Loucy (cell line): Measurements from ENCODE around the gene TINCR.

Experiments used
- H2AFZ ChIP-seq: fragments of 200-600 bp; sonication (generic); 2 replicates; pipeline ENCODE4 v1.6.0; 2016; ENCODE audit warnings: antibody characterized with exemption, mild to moderate bottlenecking, low read length, moderate library complexity
- H3F3A ChIP-seq: fragments of 200-600 bp; 2 replicates; pipeline ENCODE4 v1.6.0; 2016; ENCODE audit warnings: antibody characterized with exemption, low read depth, mild to moderate bottlenecking
- H3K27me3 ChIP-seq: fragments of 200-600 bp; sonication (generic); 2 replicates; pipeline ENCODE4 v1.6.1; 2014; ENCODE audit warnings: low read length, mild to moderate bottlenecking; ENCODE audit not compliant: insufficient read depth, poor library complexity, severe bottlenecking
- H3K36me3 ChIP-seq: fragments of 200-600 bp; sonication (generic); 2 replicates; pipeline ENCODE4 v1.6.1; 2016; ENCODE audit warnings: low read length; ENCODE audit not compliant: insufficient read depth
- H3K4me1 ChIP-seq: fragments of 200-600 bp; sonication (generic); 2 replicates; pipeline ENCODE4 v1.5.1; 2014; ENCODE audit warnings: low read length, mild to moderate bottlenecking; ENCODE audit not compliant: insufficient read depth, poor library complexity, severe bottlenecking
- H3K4me2 ChIP-seq: fragments of 200-600 bp; sonication (generic); 2 replicates; pipeline ENCODE4 v1.6.0; 2014; ENCODE audit warnings: antibody characterized with exemption, low read length, low read depth, mild to moderate bottlenecking; ENCODE audit not compliant: poor library complexity, severe bottlenecking
- H3K4me3 ChIP-seq: fragments of 200-600 bp; sonication (generic); 2 replicates; pipeline ENCODE4 v1.5.1; 2014; ENCODE audit warnings: low read length, mild to moderate bottlenecking, mixed read lengths; ENCODE audit not compliant: poor library complexity, severe bottlenecking
- H3K79me2 ChIP-seq: fragments of 200-600 bp; sonication (generic); 2 replicates; pipeline ENCODE4 v1.6.1; 2014; ENCODE audit warnings: low read length; ENCODE audit not compliant: insufficient read depth
- H3K9ac ChIP-seq: fragments of 200-600 bp; sonication (generic); 2 replicates; pipeline ENCODE4 v1.6.0; 2014; ENCODE audit warnings: mild to moderate bottlenecking, low read depth, low read length, moderate library complexity; ENCODE audit not compliant: poor library complexity, severe bottlenecking
- H3K9me2 ChIP-seq: fragments of 200-600 bp; sonication (generic); replicated peaks from 2 replicates; pipeline ENCODE4 v1.6.1; 2016; ENCODE audit warnings: low read depth, low read length, mixed read lengths
- H3K9me3 ChIP-seq: fragments of 200-600 bp; sonication (generic); 2 replicates; pipeline ENCODE4 v1.6.1; 2014; ENCODE audit warnings: mild to moderate bottlenecking, antibody characterized with exemption, low read length, low read depth; ENCODE audit not compliant: insufficient read depth
- H4K20me1 ChIP-seq: fragments of 200-600 bp; sonication (generic); 2 replicates; pipeline ENCODE4 v1.6.0; 2014; ENCODE audit warnings: antibody characterized with exemption, low read length, mild to moderate bottlenecking; ENCODE audit not compliant: insufficient read depth, poor library complexity, severe bottlenecking
- EZH2phosphoT487 ChIP-seq: fragments of 200-600 bp; IDR thresholded peaks from 2 replicates; pipeline ENCODE4 v1.6.1; 2018; ENCODE audit warnings: antibody characterized with exemption, mild to moderate bottlenecking, moderate library complexity, borderline replicate concordance
- TF ChIP-seq, protein P1 (sequence below): fragments of 200-600 bp; sonication (generic); conservative IDR thresholded peaks from 2 replicates; pipeline ENCODE4 v1.5.1; 2014; ENCODE audit warnings: mild to moderate bottlenecking, antibody characterized with exemption, low read length

The TINCR gene

GRCh38 chr19:5526691-5527090 is 41.1 kb downstream of the TINCR start:
- TF ChIP-seq, protein P1, sequence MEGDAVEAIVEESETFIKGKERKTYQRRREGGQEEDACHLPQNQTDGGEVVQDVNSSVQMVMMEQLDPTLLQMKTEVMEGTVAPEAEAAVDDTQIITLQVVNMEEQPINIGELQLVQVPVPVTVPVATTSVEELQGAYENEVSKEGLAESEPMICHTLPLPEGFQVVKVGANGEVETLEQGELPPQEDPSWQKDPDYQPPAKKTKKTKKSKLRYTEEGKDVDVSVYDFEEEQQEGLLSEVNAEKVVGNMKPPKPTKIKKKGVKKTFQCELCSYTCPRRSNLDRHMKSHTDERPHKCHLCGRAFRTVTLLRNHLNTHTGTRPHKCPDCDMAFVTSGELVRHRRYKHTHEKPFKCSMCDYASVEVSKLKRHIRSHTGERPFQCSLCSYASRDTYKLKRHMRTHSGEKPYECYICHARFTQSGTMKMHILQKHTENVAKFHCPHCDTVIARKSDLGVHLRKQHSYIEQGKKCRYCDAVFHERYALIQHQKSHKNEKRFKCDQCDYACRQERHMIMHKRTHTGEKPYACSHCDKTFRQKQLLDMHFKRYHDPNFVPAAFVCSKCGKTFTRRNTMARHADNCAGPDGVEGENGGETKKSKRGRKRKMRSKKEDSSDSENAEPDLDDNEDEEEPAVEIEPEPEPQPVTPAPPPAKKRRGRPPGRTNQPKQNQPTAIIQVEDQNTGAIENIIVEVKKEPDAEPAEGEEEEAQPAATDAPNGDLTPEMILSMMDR = no peak
- TF ChIP-seq EZH2phosphoT487 = no peak
- Histone ChIP-seq H3K4me1 (no peaks in the 10 kb centered on the region), H4K20me1 (no peaks in the 10 kb centered on the region), H3K79me2 (no peaks in the 10 kb centered on the region), H3F3A (no peaks in the 10 kb centered on the region), H3K4me2 (no peak overlapping the region), H3K9me3 (no peaks in the 10 kb centered on the region), H3K4me3 (no peak overlapping the region), H2AFZ (no peak overlapping the region), H3K9me2 (no peaks in the 10 kb centered on the region), H3K9ac (no peak overlapping the region), H3K36me3 (no peaks in the 10 kb centered on the region), H3K27me3 (no peaks in the 10 kb centered on the region)

GRCh38 chr19:5524081-5524480 is 43.7 kb downstream of the TINCR start:
- H3K9ac ChIP-seq = no peak overlapping the region
- H4K20me1 ChIP-seq = no peaks in the 10 kb centered on the region
- no peak overlapping the region for H3K4me3 ChIP-seq
- no peaks in the 10 kb centered on the region for H3K4me1 ChIP-seq
- no peaks in the 10 kb centered on the region for H3F3A ChIP-seq
- TF ChIP-seq, protein P1 = no peak
- TF ChIP-seq EZH2phosphoT487 = no peak
- H3K9me2 ChIP-seq = no peaks in the 10 kb centered on the region
- H2AFZ ChIP-seq = no peak overlapping the region
- no peaks in the 10 kb centered on the region for H3K9me3 ChIP-seq
- no peak overlapping the region for H3K4me2 ChIP-seq
- H3K79me2 ChIP-seq = no peaks in the 10 kb centered on the region
- no peaks in the 10 kb centered on the region for H3K27me3 ChIP-seq
- no peaks in the 10 kb centered on the region for H3K36me3 ChIP-seq

- no peaks in the 10 kb centered on the region for H3K4me1 ChIP-seq
Observed at GRCh38 chr19:5522106-5522505, 45.6 kb downstream of the TINCR start.

More at GRCh38 chr19:5522106-5522505, 45.6 kb downstream of the TINCR start:
- Histone ChIP-seq H2AFZ (no peak overlapping the region), H4K20me1 (no peaks in the 10 kb centered on the region), H3K9me3 (no peaks in the 10 kb centered on the region), H3K9ac (no peak overlapping the region), H3K27me3 (no peaks in the 10 kb centered on the region), H3K79me2 (no peaks in the 10 kb centered on the region), H3K36me3 (no peaks in the 10 kb centered on the region), H3K4me2 (no peak overlapping the region), H3K4me3 (no peak overlapping the region), H3K9me2 (no peaks in the 10 kb centered on the region), H3F3A (no peaks in the 10 kb centered on the region)
- TF ChIP-seq EZH2phosphoT487 = no peak
- TF ChIP-seq, protein P1 = no peak
